ENCODE results near the gene GALM.

Gene GALM

GRCh38 chr2:38622210-38622609, 43.7 kb upstream of the GALM start:
- H3K18ac ChIP-seq (ENCODE audit: low read length), result no peak overlapping the region
- WGBS (ENCODE audit: extremely low coverage, insufficient coverage, low lambda C conversion rate), result no CpG with 5 or more reads among the region's 3 CpGs
- no peak for DNase-seq

GRCh38 chr2:38626326-38627035, 39.4 kb upstream of the GALM start:
- no peak overlapping the region for H2AK5ac ChIP-seq (ENCODE audit: low read length)
- H4K8ac ChIP-seq (ENCODE audit: low read depth, low read length), result no peak overlapping the region
- no peak overlapping the region for H2BK120ac ChIP-seq (ENCODE audit: low read depth, low read length)
- H3K79me2 ChIP-seq (ENCODE audit: control insufficient read depth, insufficient read depth, low read length), result no peaks in the 10 kb centered on the region
- H3K79me1 ChIP-seq (ENCODE audit: low read length), result no peaks in the 10 kb centered on the region
- H3K4ac ChIP-seq (ENCODE audit: low read depth, low read length), result no peak overlapping the region
- no CpG with 5 or more reads among the region's 7 CpGs for WGBS (ENCODE audit: extremely low coverage, insufficient coverage, low lambda C conversion rate)
- no peak overlapping the region for H3K27ac ChIP-seq (ENCODE audit: low read depth, low read length)
- H3K36me3 ChIP-seq (ENCODE audit: control insufficient read depth, insufficient read depth, low read length), result no peaks in the 10 kb centered on the region
- no peak overlapping the region for H3K23ac ChIP-seq (ENCODE audit: low read length)
- H3K4me3 ChIP-seq (ENCODE audit: low read length), result no peak overlapping the region
- no peak overlapping the region for H3K9ac ChIP-seq (ENCODE audit: low read length)
- no peak overlapping the region for H3K4me2 ChIP-seq (ENCODE audit: low read length)
- no peak overlapping the region for H3K56ac ChIP-seq (ENCODE audit: low read length)
- H4K5ac ChIP-seq (ENCODE audit: low read length), result no peak overlapping the region
- H3K18ac ChIP-seq (ENCODE audit: low read length), result no peak overlapping the region
- H2BK5ac ChIP-seq (ENCODE audit: low read length), result no peak overlapping the region
- no peak overlapping the region for H2BK15ac ChIP-seq (replicated peaks; ENCODE audit: low read depth)
- DNase-seq, result peak; percentile 31
- no peaks in the 10 kb centered on the region for H3K27me3 ChIP-seq (ENCODE audit: insufficient read depth, low read length, poor library complexity)
- H3K4me1 ChIP-seq (ENCODE audit: control insufficient read depth, low read depth, low read length), result no peaks in the 10 kb centered on the region

More at GRCh38 chr2:38622210-38622609, 43.7 kb upstream of the GALM start:
- Histone ChIP-seq H3K23ac (ENCODE audit: low read length) (no peak overlapping the region), H4K5ac (ENCODE audit: low read length) (no peak overlapping the region), H3K36me3 (ENCODE audit: control insufficient read depth, insufficient read depth, low read length) (no peaks in the 10 kb centered on the region), H3K56ac (ENCODE audit: low read length) (no peak overlapping the region), H3K79me2 (ENCODE audit: control insufficient read depth, insufficient read depth, low read length) (no peaks in the 10 kb centered on the region), H3K79me1 (ENCODE audit: low read length) (no peaks in the 10 kb centered on the region), H3K27ac (ENCODE audit: low read depth, low read length) (no peak overlapping the region), H3K4me3 (ENCODE audit: low read length) (no peak overlapping the region), H3K4ac (ENCODE audit: low read depth, low read length) (no peak overlapping the region), H2BK15ac (replicated peaks; ENCODE audit: low read depth) (no peak overlapping the region), H2AK5ac (ENCODE audit: low read length) (no peak overlapping the region), H3K9ac (ENCODE audit: low read length) (no peak overlapping the region), H3K27me3 (ENCODE audit: insufficient read depth, low read length, poor library complexity) (no peaks in the 10 kb centered on the region), H2BK5ac (ENCODE audit: low read length) (no peak overlapping the region), H2BK120ac (ENCODE audit: low read depth, low read length) (no peak overlapping the region), H3K4me1 (ENCODE audit: control insufficient read depth, low read depth, low read length) (no peaks in the 10 kb centered on the region), H4K8ac (ENCODE audit: low read depth, low read length) (no peak overlapping the region), H3K4me2 (ENCODE audit: low read length) (no peak overlapping the region)

DNA sequence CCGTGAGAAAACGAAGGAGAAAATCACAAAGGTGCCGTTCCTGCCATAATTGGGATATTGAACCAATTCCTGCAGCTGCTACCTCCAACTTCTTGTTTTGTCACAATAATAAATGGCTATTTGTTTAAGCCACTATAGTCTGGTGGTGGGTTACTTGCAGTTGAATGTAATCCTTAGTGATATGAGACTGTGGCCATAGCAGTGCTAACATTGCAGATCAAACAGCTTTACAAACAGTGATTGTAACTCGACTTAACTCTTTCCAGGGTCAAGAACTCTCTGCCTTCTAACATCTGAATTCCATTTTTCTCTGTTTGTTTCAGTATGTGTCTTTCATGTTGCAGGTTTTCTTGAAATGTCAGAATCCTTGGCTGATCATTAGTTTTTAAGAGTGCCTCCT, 38.5 kb upstream of the GALM start:
- Histone ChIP-seq H2AK5ac (ENCODE audit: low read length) (no peak overlapping the region), H3K23ac (ENCODE audit: low read length) (no peak overlapping the region), H3K9ac (ENCODE audit: low read length) (no peak overlapping the region), H3K18ac (ENCODE audit: low read length) (no peak overlapping the region), H3K79me2 (ENCODE audit: control insufficient read depth, insufficient read depth, low read length) (no peaks in the 10 kb centered on the region), H3K56ac (ENCODE audit: low read length) (no peak overlapping the region), H3K4me1 (ENCODE audit: control insufficient read depth, low read depth, low read length) (no peaks in the 10 kb centered on the region), H3K4me2 (ENCODE audit: low read length) (no peak overlapping the region), H4K8ac (ENCODE audit: low read depth, low read length) (no peak overlapping the region), H3K4me3 (ENCODE audit: low read length) (no peak overlapping the region), H3K27ac (ENCODE audit: low read depth, low read length) (no peak overlapping the region), H3K27me3 (ENCODE audit: insufficient read depth, low read length, poor library complexity) (no peaks in the 10 kb centered on the region), H3K36me3 (ENCODE audit: control insufficient read depth, insufficient read depth, low read length) (no peaks in the 10 kb centered on the region), H4K5ac (ENCODE audit: low read length) (no peak overlapping the region), H2BK120ac (ENCODE audit: low read depth, low read length) (no peak overlapping the region), H2BK5ac (ENCODE audit: low read length) (no peak overlapping the region), H2BK15ac (replicated peaks; ENCODE audit: low read depth) (no peak overlapping the region), H3K79me1 (ENCODE audit: low read length) (no peaks in the 10 kb centered on the region), H3K4ac (ENCODE audit: low read depth, low read length) (no peak overlapping the region)
- DNase-seq, result no peak
- no CpG with 5 or more reads among the region's 4 CpGs for WGBS (ENCODE audit: extremely low coverage, insufficient coverage, low lambda C conversion rate)

- no peaks in the 10 kb centered on the region for H3K79me2 ChIP-seq (ENCODE audit: control insufficient read depth, insufficient read depth, low read length)
- no CpG with 5 or more reads among the region's 1 CpG for WGBS (ENCODE audit: extremely low coverage, insufficient coverage, low lambda C conversion rate)
- H3K36me3 ChIP-seq (ENCODE audit: control insufficient read depth, insufficient read depth, low read length), result no peaks in the 10 kb centered on the region
- H3K18ac ChIP-seq (ENCODE audit: low read length), result no peak overlapping the region
- H4K8ac ChIP-seq (ENCODE audit: low read depth, low read length), result no peak overlapping the region
- no peak overlapping the region for H3K23ac ChIP-seq (ENCODE audit: low read length)
- no peak overlapping the region for H2BK15ac ChIP-seq (replicated peaks; ENCODE audit: low read depth)
- H2BK120ac ChIP-seq (ENCODE audit: low read depth, low read length), result no peak overlapping the region
- no peaks in the 10 kb centered on the region for H3K4me1 ChIP-seq (ENCODE audit: control insufficient read depth, low read depth, low read length)
- no peak overlapping the region for H3K4me3 ChIP-seq (ENCODE audit: low read length)
- H3K27ac ChIP-seq (ENCODE audit: low read depth, low read length), result no peak overlapping the region
- no peak overlapping the region for H2BK5ac ChIP-seq (ENCODE audit: low read length)
- no peak overlapping the region for H4K5ac ChIP-seq (ENCODE audit: low read length)
- DNase-seq, result no peak
- H3K79me1 ChIP-seq (ENCODE audit: low read length), result no peaks in the 10 kb centered on the region
- H2AK5ac ChIP-seq (ENCODE audit: low read length), result no peak overlapping the region
- H3K56ac ChIP-seq (ENCODE audit: low read length), result no peak overlapping the region
- H3K27me3 ChIP-seq (ENCODE audit: insufficient read depth, low read length, poor library complexity), result no peaks in the 10 kb centered on the region
- H3K4ac ChIP-seq (ENCODE audit: low read depth, low read length), result no peak overlapping the region
- no peak overlapping the region for H3K4me2 ChIP-seq (ENCODE audit: low read length)
- H3K9ac ChIP-seq (ENCODE audit: low read length), result no peak overlapping the region
These were observed 36.2 kb upstream of the GALM start for GRCh38 chr2:38629684-38630083.

DNA sequence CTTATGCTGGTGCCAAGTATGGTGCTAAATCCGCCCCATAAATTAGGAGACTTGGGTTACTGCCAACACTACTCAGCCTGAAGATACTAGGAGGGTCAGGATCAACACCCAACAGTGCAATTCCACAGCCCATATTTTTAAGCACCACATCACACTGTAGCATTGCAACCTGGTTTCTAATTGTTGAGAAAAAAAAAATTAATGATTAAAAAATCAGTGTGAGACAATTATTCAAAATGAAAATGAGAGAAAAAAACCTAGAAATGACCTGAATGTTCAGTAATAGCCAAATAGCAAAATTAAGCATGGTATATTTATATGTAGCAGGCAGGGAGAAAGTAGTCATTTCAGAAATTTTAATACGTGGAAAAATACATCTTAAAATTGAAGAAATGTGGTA, 33.9 kb upstream of the GALM start:
- DNase-seq, result no peak
- no peak overlapping the region for H2BK120ac ChIP-seq (ENCODE audit: low read depth, low read length)
- no peak overlapping the region for H2BK5ac ChIP-seq (ENCODE audit: low read length)
- H3K4ac ChIP-seq (ENCODE audit: low read depth, low read length), result no peak overlapping the region
- H3K4me1 ChIP-seq (ENCODE audit: control insufficient read depth, low read depth, low read length), result no peaks in the 10 kb centered on the region
- no peaks in the 10 kb centered on the region for H3K36me3 ChIP-seq (ENCODE audit: control insufficient read depth, insufficient read depth, low read length)
- no peak overlapping the region for H2AK5ac ChIP-seq (ENCODE audit: low read length)
- H3K18ac ChIP-seq (ENCODE audit: low read length), result no peak overlapping the region
- no peaks in the 10 kb centered on the region for H3K79me2 ChIP-seq (ENCODE audit: control insufficient read depth, insufficient read depth, low read length)
- H2BK15ac ChIP-seq (replicated peaks; ENCODE audit: low read depth), result no peak overlapping the region
- no peaks in the 10 kb centered on the region for H3K79me1 ChIP-seq (ENCODE audit: low read length)
- H3K27ac ChIP-seq (ENCODE audit: low read depth, low read length), result no peak overlapping the region
- no peak overlapping the region for H3K4me3 ChIP-seq (ENCODE audit: low read length)
- H3K9ac ChIP-seq (ENCODE audit: low read length), result no peak overlapping the region
- H4K8ac ChIP-seq (ENCODE audit: low read depth, low read length), result no peak overlapping the region
- H3K4me2 ChIP-seq (ENCODE audit: low read length), result no peak overlapping the region
- H3K23ac ChIP-seq (ENCODE audit: low read length), result no peak overlapping the region
- WGBS (ENCODE audit: extremely low coverage, insufficient coverage, low lambda C conversion rate), result no CpG with 5 or more reads among the region's 2 CpGs
- no peak overlapping the region for H4K5ac ChIP-seq (ENCODE audit: low read length)
- no peak overlapping the region for H3K56ac ChIP-seq (ENCODE audit: low read length)
- no peaks in the 10 kb centered on the region for H3K27me3 ChIP-seq (ENCODE audit: insufficient read depth, low read length, poor library complexity)

GRCh38 chr2:38632980-38633379, 32.9 kb upstream of the GALM start:
- H2BK5ac ChIP-seq (ENCODE audit: low read length), result no peak overlapping the region
- no peaks in the 10 kb centered on the region for H3K79me1 ChIP-seq (ENCODE audit: low read length)
- H2BK15ac ChIP-seq (replicated peaks; ENCODE audit: low read depth), result no peak overlapping the region
- no peak overlapping the region for H3K18ac ChIP-seq (ENCODE audit: low read length)
- no peak overlapping the region for H4K8ac ChIP-seq (ENCODE audit: low read depth, low read length)
- no peak overlapping the region for H2AK5ac ChIP-seq (ENCODE audit: low read length)
- no peak overlapping the region for H3K56ac ChIP-seq (ENCODE audit: low read length)
- no peaks in the 10 kb centered on the region for H3K36me3 ChIP-seq (ENCODE audit: control insufficient read depth, insufficient read depth, low read length)
- no peak overlapping the region for H3K27ac ChIP-seq (ENCODE audit: low read depth, low read length)
- H3K4me3 ChIP-seq (ENCODE audit: low read length), result no peak overlapping the region
- no peak overlapping the region for H3K4ac ChIP-seq (ENCODE audit: low read depth, low read length)
- H4K5ac ChIP-seq (ENCODE audit: low read length), result no peak overlapping the region
- DNase-seq, result no peak
- no peaks in the 10 kb centered on the region for H3K4me1 ChIP-seq (ENCODE audit: control insufficient read depth, low read depth, low read length)
- no peaks in the 10 kb centered on the region for H3K79me2 ChIP-seq (ENCODE audit: control insufficient read depth, insufficient read depth, low read length)
- H2BK120ac ChIP-seq (ENCODE audit: low read depth, low read length), result no peak overlapping the region
- H3K23ac ChIP-seq (ENCODE audit: low read length), result no peak overlapping the region
- no peak overlapping the region for H3K9ac ChIP-seq (ENCODE audit: low read length)
- H3K4me2 ChIP-seq (ENCODE audit: low read length), result no peak overlapping the region
- no peaks in the 10 kb centered on the region for H3K27me3 ChIP-seq (ENCODE audit: insufficient read depth, low read length, poor library complexity)
